Parathyroid adenoma (tissue), 2 donors: ENCODE results near the gene PCSK2.

Experiments
- H2AFZ ChIP-seq: fragments of 300-600 bp; sonication (generic); one replicate; pipeline ENCODE4 v1.7.0; 2017; ENCODE audit warnings: antibody characterized with exemption, mild to moderate bottlenecking
- H3K27ac ChIP-seq: fragments of 300-600 bp; sonication (generic); one replicate; pipeline ENCODE4 v1.7.0; 2017
- H3K27me3 ChIP-seq: fragments of 300-600 bp; sonication (generic); one replicate; pipeline ENCODE4 v1.7.0; 2017; ENCODE audit warnings: low read length; ENCODE audit not compliant: control insufficient read depth, insufficient read depth
- H3K36me3 ChIP-seq: fragments of 300-600 bp; sonication (generic); one replicate; pipeline ENCODE4 v1.7.0; 2017; ENCODE audit warnings: low read length; ENCODE audit not compliant: control insufficient read depth, insufficient read depth
- H3K4me1 ChIP-seq: fragments of 300-600 bp; sonication (generic); one replicate; pipeline ENCODE4 v1.7.0; 2017; ENCODE audit warnings: control low read depth
- H3K4me2 ChIP-seq: fragments of 300-600 bp; sonication (generic); one replicate; pipeline ENCODE4 v1.7.0; 2017; ENCODE audit warnings: low read length
- H3K4me3 ChIP-seq: fragments of 300-600 bp; sonication (generic); one replicate; pipeline ENCODE4 v1.7.0; 2017; ENCODE audit warnings: low read depth, low read length
- H3K79me2 ChIP-seq: fragments of 300-600 bp; sonication (generic); one replicate; pipeline ENCODE4 v1.7.0; 2017; ENCODE audit warnings: control low read depth
- H3K9ac ChIP-seq: fragments of 300-600 bp; sonication (generic); one replicate; pipeline ENCODE4 v1.7.0; 2017; ENCODE audit warnings: mild to moderate bottlenecking
- H3K9me3 ChIP-seq: fragments of 300-600 bp; sonication (generic); one replicate; pipeline ENCODE4 v1.7.0; 2017; ENCODE audit warnings: low read length; ENCODE audit not compliant: control insufficient read depth
- TF ChIP-seq, protein P1 (sequence below): fragments of 300-600 bp; sonication (generic); IDR thresholded peaks from one replicate; pipeline ENCODE4 v1.7.0; 2017; ENCODE audit warnings: antibody characterized with exemption, mild to moderate bottlenecking
- donor health status: primary hyperparathyroidism.

The PCSK2 gene

GRCh38 chr20:17449031-17449430 lies 222.2 kb downstream of the PCSK2 start:
- Histone ChIP-seq H2AFZ (no peak overlapping the region), H3K4me3 (no peak overlapping the region), H3K4me1 (no peaks in the 10 kb centered on the region), H3K36me3 (no peaks in the 10 kb centered on the region), H3K27me3 (peaks cover 4% of the 10 kb centered on the region), H3K4me2 (no peak overlapping the region), H3K9ac (no peak overlapping the region), H3K9me3 (no peaks in the 10 kb centered on the region), H3K79me2 (no peaks in the 10 kb centered on the region), H3K27ac (no peak overlapping the region)
- TF ChIP-seq, protein P1, sequence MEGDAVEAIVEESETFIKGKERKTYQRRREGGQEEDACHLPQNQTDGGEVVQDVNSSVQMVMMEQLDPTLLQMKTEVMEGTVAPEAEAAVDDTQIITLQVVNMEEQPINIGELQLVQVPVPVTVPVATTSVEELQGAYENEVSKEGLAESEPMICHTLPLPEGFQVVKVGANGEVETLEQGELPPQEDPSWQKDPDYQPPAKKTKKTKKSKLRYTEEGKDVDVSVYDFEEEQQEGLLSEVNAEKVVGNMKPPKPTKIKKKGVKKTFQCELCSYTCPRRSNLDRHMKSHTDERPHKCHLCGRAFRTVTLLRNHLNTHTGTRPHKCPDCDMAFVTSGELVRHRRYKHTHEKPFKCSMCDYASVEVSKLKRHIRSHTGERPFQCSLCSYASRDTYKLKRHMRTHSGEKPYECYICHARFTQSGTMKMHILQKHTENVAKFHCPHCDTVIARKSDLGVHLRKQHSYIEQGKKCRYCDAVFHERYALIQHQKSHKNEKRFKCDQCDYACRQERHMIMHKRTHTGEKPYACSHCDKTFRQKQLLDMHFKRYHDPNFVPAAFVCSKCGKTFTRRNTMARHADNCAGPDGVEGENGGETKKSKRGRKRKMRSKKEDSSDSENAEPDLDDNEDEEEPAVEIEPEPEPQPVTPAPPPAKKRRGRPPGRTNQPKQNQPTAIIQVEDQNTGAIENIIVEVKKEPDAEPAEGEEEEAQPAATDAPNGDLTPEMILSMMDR, result no peak

- Histone ChIP-seq H3K9ac (no peak overlapping the region), H3K79me2 (no peaks in the 10 kb centered on the region), H3K4me1 (no peaks in the 10 kb centered on the region), H3K4me3 (no peak overlapping the region), H2AFZ (no peak overlapping the region), H3K9me3 (no peaks in the 10 kb centered on the region), H3K4me2 (no peak overlapping the region), H3K36me3 (no peaks in the 10 kb centered on the region), H3K27ac (no peak overlapping the region), H3K27me3 (no peaks in the 10 kb centered on the region)
- TF ChIP-seq, protein P1, result no peak
Observed at GRCh38 chr20:17452441-17452840, 225.6 kb downstream of the PCSK2 start.

GRCh38 chr20:17453592-17453991 lies 226.8 kb downstream of the PCSK2 start:
- no peaks in the 10 kb centered on the region for H3K4me1 ChIP-seq
- H3K4me3 ChIP-seq, result no peak overlapping the region
- TF ChIP-seq, protein P1, result no peak
- no peaks in the 10 kb centered on the region for H3K27me3 ChIP-seq
- H3K9ac ChIP-seq, result no peak overlapping the region
- H2AFZ ChIP-seq, result no peak overlapping the region
- H3K27ac ChIP-seq, result no peak overlapping the region
- no peak overlapping the region for H3K4me2 ChIP-seq
- H3K9me3 ChIP-seq, result no peaks in the 10 kb centered on the region
- no peaks in the 10 kb centered on the region for H3K79me2 ChIP-seq
- H3K36me3 ChIP-seq, result no peaks in the 10 kb centered on the region

DNA sequence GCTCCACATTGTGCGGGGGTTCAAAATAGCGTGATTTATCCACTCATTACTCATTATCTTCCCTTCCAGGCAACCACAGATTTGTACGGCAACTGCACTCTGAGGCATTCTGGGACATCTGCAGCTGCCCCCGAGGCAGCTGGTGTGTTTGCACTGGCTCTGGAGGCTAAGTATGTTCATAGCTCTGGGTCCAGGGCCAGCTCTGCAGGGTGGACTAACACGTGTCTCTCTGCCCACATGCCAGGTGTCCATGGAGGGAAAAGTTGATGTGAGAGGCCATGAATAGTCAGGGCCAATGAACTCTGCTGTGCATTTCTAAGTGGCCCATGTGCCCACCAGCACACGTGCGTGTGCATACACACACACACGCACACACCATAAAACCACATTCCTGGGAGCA lies 229.4 kb downstream of the PCSK2 start:
- Histone ChIP-seq H3K27ac (no peak overlapping the region), H3K36me3 (no peaks in the 10 kb centered on the region), H2AFZ (no peak overlapping the region), H3K79me2 (no peaks in the 10 kb centered on the region), H3K4me2 (no peak overlapping the region), H3K9me3 (no peaks in the 10 kb centered on the region), H3K4me3 (no peak overlapping the region), H3K4me1 (no peaks in the 10 kb centered on the region), H3K9ac (no peak overlapping the region), H3K27me3 (no peaks in the 10 kb centered on the region)
- TF ChIP-seq, protein P1, result no peak

DNA sequence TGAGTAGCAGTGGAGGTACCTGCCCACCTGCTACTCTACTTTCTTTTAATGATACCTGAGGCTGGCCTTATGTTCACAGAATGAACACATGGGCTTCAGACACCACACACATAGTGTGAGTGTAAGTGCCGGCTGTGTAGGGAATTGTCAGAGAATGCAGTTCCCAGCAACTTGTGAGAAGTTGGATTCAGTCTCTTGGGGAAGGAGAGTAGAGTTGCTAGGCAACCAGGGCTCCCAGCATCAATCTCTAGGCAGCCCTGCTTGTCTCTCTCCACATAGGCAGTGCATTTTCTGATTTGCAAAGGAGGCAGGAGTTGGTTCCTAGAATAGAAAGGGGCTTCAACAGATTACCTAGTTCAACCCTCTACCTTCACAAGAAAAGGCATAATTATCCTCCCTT lies 230.2 kb downstream of the PCSK2 start:
- Histone ChIP-seq H2AFZ (no peak overlapping the region), H3K27ac (no peak overlapping the region), H3K27me3 (no peaks in the 10 kb centered on the region), H3K4me3 (no peak overlapping the region), H3K4me1 (no peaks in the 10 kb centered on the region), H3K9ac (no peak overlapping the region), H3K79me2 (no peaks in the 10 kb centered on the region), H3K4me2 (no peak overlapping the region), H3K9me3 (no peaks in the 10 kb centered on the region), H3K36me3 (no peaks in the 10 kb centered on the region)
- TF ChIP-seq, protein P1, result no peak
